ELF-1 (cell line): ENCODE data around the gene PLIN5.
A peak's percentile ranks its signal among the peaks of the same experiment; 100 is the strongest.
"Not testable (repeated sequence)": the region's sequence is repeated elsewhere in the genome, so short reads cannot be mapped to it uniquely, and the experiment has no call there.

Experiments
- DNase-seq: peaks from one replicate; pipeline ENCODE4 v3.0.0-alpha.2; 2016; ENCODE audit warnings: low read depth, low spot score

The PLIN5 gene

DNA sequence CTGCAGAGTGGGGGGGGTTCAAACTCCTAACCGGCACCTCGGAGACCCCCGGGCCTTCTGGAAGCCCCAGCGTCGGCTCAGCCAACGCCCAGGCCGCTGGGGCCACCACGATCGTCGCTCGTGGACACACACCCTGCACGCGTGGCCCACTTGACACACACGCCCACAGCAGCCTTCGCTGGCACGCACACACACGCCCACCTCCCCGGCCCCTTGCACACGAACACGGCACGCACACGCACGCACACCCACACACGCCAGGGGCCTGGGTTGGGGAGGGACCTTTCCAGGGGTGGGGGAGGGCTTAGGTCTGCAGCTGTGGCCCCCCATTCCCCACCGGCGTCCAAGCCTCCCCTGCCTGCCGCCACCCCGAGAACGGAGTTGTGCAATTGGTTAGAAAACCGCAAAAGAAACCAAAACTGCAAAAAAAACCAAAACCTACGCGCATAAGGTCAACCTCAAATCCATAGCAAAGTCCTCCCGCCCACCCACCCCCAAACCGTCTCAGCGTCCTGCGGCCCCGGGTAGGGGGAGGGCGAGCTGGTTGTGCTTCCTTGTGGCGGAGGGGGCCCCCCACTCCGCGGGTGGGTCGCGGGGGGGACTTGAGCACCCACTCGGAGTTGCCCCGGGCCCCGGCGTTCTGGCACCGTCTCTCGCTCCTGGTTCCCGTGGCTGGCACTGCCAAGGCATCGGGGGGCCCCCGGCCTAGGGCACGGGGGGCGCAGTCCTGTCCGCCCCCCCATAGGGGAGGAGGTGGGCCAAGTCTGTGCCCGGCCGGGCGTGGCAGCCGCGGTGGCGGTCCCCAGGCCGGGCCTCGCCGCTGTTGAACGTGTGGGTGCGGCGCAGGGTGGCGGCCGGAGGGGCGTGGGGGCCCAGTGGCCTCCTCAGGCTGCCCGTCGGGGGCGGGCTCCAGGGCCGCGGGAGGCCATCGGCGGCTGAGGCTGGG is 8.1 kb upstream of the PLIN5 start:
- no peak for DNase-seq

DNA sequence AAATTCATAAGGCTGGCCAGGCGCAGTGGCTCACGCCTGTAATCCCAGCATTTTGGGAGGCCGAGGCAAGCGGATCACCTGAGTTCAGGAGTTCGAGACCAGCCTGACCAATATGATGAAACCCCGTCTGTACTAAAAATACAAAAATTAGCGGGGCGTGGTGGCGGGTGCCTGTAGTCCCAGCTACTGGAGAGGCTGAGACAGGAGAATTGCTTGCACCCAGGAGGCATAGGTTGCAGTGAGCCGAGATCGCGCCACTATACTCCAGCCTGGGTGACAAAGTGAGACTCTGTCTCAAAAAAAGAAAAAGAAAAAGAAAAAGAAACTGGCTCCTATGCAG is 6.8 kb upstream of the PLIN5 start:
- DNase-seq = not testable (repeated sequence)

DNA sequence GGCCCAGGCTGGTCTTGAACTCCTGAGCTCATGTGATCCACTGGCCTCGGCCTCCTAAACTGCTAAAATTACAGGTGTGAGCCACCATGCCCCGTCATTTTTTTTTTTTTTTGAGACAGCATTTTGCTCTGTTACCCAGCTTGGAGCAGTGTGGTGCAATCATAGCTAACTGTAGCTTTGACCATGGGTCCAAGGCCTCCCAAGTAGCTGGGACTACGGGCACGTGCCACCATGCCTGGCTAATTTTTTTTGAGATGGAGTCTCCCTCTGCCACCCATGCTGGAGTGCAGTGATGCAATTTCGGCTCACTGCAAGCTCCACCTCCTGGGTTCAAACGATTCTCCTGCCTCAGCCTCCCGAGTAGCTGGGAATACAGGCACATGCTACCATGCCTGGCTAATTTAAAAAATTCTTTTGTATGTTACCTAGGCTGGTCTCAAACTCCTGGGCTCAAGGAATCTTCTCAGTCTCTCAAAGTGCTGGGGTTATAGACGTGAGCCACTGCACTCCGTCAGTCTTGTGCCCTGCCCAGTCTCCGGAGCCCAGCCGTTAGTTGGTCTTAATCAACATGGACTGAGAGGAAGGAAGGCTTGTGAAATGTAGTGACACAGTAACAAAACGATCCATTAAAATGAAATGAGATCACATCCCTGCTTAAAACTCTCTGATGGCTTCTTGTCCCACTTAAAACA is 6.2 kb upstream of the PLIN5 start:
- DNase-seq = no peak

DNA sequence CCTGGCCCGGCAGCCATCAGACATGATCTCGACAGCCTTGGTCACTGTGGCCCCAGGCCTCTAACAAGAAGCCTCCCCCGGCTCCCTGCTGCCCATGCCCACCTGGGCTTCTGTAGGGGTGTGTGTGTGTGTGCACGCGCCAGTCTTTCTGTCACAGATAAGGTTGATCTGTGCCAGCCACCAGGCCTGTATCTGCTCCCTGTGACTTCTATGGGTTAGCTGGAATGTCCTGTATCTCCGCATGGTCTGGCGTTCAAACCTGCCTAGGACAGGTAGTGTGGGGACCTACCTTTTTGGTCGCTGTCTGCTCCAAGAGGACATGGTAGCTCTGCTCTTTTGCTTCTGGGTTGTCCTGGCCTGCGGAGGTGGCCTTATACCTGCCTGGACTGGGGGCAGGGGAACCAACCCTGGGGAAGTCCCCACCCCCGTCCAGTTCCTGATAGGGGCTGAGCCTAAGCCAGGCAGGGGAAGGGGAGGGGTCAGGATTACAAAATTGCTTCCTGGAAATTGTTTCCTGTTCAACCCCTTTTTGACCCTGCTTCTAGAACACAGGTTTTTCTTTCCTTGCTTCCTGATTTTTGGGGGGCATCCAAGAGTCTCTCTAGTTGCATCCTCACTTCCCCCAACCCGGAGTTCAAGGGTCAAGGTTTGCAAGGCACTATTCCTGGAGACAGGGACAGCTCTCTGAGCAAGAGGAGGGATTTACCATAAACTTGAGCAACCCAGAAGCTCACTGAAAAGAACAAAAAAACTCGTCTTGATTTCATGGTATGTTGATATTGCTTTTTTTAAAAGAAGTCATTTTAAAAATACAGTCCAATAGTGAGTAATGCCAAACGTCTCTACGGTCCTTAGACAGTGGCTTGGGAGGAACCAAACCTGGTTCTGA is 4.9 kb upstream of the PLIN5 start, which contains the start of gene LRG1:
TSS of gene LRG1 (minus strand) at position 344 of the 889 bp plus-strand sequence. CDS start at position 321, 23 bp downstream.
- DNase-seq = no peak

DNA sequence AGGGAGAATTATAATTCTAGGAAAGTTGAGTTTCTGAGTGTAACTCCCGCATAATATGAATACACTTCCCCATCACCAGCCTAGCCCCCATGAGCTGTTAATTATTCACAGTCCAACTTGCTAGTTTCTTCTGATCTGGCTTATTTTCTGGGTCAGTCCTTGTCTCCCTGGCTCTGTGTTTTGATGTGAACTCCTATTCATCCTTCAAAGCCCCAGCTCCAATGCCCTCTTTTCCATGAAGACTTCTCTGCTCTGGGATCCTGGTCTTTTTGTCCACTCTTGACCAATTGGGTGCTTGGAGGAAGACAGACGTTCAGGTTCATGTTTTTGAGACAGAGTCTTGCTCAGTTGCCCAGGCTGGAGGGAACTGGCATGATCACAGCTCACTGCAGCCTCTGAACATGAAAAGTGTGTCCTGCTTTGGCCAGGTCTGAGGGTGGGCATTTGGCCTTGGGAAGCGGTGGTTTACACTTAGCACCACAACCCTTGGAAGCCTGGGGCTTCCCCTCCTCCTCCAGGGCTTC is 4.2 kb upstream of the PLIN5 start:
- DNase-seq = no peak

DNA sequence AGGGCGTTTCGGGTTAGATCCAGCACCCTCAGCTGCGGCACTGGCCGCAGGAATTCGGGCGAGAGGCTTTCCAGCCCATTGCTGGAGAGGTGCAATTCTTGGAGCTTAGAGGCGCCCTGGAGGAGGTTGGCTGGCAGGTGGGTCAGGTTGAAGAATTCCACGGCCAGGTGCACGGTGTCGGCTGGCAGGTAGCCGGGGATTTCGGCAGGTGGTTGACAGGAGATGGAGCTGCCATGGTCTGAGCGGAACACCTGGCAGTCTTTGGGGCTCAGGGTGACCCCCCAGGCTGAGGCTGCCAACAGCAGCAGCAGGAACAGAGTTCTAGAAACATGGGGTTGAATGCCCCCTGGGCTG is 3.6 kb upstream of the PLIN5 start:
- DNase-seq = no peak

DNA sequence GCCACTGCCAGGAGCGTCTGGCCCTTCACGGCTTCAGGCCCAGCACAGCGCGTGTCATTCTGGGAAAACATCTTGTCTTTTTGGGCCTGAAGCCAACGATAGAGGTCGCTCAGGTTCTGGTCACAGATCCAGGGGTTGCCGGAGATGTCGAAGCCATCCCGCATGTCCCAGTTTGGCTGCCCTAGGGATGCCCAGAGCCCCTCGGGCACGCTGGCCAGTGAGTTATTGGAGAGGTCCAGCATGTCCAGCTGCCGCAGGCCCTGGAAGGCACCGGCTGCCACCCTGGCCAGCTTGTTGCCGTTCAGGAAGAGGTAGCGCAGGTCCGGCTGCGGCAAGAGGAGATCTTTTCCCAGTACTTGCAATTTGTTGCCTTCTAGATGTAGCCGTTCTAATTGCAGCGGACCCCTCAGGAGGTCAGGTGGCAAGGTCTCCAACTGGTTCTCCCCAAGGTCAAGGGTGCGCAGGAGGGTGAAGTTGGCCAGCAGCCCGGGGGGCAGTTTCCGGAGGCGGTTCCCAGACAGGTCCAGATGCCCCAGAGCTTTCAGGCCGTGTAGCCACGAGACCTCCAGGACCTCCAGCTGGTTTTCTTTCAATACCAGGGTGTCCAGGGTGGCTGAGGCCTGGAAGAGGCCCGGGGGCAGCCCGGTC is 3.1 kb upstream of the PLIN5 start:
- DNase-seq = no peak

DNA sequence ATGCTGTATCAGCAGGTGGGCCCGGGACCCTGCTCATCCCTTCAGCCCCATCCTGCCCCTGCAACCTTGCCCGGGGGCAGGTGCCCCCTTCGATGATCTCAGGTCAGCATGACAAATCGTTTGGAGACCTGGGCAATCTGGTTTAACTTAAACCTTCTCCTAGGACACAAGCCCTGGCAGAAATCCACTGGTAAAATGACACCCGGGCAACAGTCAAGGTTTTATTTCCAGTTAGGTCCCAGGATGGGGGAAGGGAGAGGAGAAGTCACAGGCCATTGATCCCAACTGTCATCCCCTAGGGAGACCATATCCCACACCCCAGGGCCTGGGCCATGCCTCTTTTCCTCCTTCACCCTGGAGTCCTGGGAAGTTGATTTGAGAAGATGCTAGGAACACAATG is 1.8 kb upstream of the PLIN5 start:
- DNase-seq = no peak

DNA sequence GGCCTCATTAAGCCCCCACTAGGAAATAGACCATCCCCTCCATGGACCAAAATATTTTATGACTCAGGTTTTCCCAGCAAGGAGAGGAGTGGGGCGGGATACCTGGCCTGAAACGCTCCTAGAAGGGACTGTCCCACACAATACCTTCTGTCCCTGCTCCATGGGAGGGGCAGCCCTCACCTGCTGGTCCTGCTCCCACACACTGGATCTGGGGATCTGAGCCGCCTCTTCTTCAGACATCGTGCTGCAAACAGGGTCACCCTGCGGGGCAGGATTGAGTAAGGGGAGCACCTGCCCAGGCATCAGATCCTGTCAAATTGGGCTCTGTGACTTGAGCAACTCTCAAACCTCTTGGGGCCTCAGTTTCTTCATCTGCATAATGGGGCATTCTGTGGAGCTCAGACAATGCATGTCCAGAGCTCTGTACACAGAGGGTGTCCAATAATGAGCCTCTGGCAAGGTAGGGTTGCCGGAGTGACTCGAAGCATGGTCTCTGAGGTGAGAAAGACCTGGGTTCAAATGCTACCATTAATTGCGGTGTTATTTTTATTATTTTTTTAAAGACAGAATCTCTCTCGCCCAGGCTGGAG is 1.1 kb downstream of the PLIN5 start:
- DNase-seq = no peak

DNA sequence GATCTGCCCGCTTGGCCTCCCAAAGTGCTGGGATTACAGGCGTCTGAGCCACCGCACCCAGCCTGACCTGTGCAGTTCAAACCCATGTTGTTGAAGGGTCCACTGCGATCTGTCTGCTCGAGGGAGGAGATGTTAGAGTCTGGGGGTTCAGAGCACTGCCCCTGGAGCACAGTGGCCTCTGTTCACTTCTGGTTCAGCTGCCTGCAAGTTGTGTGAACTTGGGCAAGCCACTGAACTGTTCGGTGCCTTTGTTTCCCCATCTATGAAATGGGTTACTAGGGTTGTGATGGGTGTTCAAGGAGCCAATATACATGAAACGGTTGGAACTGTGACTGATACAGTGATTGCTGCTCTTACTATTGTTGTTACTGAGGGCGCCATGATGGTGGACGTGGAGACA is 1.7 kb downstream of the PLIN5 start:
- no peak for DNase-seq

DNA sequence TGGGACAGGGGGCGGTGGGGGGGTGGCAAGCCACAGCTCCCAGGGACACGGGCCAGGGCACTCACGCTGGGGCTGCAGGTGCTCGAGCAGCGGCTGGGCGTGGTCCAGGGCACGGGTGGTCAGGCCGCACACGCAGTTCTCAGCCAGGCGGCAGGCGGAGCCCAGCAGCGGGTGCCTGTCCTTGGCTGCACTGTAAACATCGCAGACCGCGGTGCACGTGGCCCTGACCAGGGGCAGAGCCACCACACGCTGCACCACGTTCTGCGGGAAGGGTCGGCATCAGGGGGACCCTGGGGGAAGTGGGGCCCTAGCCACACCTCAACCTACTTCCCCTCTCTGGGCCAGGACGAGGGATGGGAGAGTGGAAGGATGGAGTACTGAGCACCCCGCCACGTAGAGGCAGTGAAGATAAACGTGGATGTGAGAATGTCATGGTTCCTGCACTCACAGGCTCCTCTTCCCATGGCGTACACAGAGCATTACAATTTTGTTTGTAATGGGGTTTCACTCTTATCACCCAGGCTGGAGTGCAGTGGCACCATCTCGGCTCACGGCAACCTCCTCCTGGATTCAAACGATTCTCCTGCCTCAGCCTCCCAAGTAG is 3.4 kb downstream of the PLIN5 start:
- no peak for DNase-seq

DNA sequence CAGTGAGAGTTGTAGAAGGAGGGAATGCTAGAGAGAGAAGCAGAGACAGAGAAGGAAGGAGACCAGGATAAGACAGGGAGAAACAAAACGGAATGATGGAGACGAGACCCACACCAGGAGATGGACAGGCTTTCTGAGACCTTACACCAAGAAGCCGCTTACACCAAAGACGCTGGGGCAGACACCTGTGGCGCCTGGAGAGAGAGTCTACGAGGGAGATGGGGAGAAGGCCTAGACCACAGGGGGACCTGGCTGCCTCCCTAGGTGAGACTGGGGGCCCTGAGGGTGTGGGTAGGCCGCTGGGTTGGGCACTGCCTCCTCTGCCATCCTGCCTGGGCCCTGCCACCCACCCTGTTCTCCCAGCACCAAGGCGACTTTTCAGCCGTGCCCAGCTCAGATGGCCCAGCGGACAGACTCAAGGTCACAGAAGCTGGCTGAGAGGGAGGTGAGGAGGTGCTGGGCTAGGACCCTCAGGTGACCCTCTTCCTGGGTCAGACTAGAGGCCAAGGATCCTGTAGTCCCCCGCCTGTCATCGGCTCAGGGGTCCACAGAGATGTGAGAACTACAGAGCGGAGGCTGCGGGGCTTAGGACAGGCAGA is 5.0 kb downstream of the PLIN5 start:
- no peak for DNase-seq

DNA sequence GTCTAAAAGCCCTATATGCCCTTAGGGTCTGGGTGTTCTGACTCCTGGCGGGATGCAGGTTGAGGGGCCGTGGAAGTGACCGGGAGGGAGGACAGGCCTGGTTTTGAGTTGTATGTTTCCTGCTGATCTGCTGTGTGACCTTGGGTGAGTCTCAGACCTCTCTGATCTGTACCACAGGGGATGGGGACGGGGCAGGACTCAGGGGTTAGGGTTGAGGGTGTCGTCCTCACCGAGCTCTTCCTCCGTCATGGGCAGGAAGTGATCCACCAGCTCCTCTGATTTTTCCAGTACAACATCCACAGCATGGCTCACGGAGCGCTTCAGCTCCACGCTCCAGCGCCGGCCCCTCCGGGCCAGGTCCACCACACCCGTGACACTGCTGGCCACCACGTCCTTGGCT is 6.2 kb downstream of the PLIN5 start:
- no peak for DNase-seq

DNA sequence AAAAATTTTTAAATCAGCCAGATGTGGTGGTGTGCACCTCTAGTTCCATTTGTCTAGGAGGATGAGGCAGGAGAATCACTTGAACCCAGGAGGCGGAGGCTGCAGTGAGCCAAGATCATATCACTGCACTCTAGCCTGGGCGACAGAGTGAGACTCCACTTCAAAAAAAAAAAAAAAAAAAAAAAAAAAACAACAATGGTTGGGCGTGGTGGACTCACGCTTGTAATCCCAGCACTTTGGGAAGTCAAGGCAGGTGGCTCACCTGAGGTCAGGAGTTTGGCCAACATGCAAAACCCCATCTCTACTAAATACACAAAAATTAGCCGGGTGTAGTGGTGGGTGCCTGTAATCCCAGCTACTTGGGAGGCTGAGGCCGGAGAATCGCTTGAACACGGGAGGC is 7.6 kb downstream of the PLIN5 start:
- DNase-seq = not testable (repeated sequence)

DNA sequence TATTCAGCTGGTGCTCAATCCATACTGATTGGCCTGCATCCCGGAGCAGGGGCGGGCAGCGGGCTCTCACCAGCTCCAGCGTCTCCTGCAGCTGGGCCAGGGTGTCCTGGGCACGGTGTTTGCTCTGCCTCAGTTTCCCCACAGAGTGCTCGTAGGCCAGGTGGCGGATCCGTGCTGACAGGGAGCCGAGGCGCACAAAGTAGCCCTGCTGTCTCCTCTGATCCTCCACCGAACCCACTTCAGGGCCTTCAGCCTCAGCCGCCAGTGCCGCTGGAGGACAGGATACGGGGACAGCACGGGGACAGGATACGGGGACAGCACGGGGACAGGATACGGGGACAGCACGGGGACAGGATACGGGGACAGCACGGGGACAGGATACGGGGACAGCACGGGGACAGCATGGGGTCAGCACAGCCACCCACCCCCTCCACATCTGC is 9.4 kb downstream of the PLIN5 start:
- DNase-seq = no peak

DNA sequence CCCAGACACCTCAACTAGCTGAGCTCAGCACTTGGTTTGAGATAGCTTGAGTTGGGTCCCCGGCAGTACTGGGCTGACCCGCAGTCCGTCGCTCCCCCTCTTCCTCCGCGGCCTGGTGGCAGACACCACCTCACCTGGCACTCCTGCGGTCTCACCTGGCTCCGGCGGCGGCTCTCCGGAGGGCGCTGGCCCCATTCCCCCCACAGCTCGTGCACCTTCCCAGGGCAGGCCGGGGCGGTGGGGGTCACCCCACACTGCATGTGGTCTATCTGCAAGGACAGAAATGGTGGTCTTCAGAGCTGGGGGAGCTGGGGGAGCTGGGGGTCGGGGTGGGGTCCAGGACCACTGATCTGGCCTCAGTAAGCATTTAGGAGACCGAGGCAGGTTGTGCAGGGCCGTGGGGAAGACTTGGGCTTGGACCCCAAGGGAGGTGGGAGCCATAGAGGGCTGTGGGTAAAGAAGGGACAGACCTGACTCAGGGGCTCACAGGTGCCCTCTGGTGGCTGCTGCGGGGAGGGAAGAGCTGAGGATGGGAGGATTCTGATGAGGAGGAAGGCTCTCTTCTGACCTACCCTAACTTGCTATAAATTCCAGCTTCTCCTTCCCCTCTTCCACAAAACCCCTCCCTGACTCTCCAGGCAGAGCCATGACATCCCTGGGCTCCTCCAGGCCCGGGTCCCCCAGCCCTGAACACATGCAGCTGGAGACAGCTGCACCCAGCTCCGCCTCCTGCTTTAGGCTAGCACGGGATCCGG is 10.0 kb downstream of the PLIN5 start:
- DNase-seq = peak; percentile 62

DNA sequence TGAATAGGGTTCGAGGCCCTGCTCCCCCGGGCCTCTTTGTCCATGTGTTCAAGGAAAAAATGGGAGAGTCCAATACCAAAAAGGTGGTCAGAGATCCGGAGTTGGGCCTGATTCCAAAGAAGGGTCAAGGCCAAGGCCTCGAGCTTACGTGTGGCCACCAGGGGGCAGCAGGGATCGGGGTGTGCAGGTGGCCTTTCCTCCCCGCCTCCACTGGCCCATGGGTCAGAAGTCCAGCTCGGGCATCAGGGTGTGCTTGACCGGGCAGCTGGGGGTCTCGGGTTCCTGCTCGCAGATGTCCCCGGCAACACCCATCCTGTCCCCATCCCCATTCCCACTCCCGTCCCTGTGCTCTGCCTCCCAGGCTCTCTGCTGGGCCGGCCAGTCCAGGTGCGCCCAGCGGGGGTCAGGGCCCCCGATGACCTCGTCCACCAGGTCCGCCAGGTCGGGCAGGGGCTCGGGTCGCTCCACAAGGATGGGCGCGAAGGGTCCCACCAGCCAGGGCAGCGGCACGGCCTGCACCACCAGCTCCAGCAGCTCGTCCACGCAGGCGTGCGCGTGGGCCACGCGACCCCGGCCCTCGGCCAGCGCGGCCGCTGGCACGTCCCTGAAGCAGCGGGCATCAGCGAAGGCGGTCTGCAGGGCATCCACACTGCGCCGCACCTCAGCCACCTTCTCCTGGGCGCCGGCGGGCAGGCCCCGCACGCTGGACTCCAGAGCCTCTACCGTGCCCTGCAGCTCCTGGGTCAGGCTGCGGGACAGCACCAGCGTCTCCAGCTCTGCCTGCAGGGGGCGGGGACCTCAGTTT is 11.5 kb downstream of the PLIN5 start:
- no peak for DNase-seq

DNA sequence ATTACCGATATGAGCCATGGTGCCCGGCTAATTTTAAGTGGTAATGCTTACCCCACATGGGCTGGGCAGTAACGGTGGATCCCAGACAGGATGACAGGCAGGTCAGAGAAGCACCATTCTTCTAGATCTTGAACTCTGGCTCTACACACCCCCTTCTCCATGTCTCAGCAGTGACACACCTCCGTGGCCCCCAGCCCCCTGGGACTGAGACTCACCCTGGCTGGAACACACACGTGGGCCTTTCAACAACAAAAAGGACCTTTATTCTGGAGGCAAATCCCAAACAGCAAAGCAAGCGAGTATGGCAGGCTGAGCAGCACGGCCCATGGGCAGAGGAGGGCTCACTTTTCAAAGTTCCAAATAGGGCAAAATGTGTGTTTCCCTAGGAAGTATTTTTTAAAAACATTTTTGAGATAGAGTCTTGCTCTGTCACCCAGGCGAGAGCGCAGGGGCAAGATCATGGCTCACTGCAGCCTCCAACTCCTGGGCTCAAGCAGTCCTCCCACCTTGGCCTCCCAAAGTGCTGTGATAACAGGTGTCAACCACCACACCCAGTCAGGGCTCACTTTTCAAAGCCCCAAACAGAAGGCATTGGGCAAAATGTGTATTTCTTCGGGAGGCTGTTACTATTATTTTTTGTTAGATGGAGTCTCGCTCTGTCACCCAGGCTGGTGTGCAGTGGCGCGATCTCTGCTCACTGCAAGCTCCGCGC is 12.6 kb downstream of the PLIN5 start:
- DNase-seq = no peak
